MCF 10A (cell line): ENCODE results near the gene RNF11. TPM values are rescaled to one million over a fixed set of nuclear protein-coding genes. Genes with fewer than 3 reads are reported as not detected.

Source experiments
- BruUV-seq: library from RNA; stranded (reverse); fragments of 400-500 nt; replicated peaks from 2 replicates; lab custom pipeline; 2021; lab: Mats Ljungman, UMichigan
- CTCF ChIA-PET: fragments of 300-600 bp; sonication (Branson Sonifier 250); formaldehyde crosslinking; extraction: SDS; loops from one replicate; lab custom pipeline; 2021; ENCODE audit warnings: antibody characterized with exemption, inconsistent platforms; lab: Yijun Ruan, JAX
- POLR2A ChIA-PET: fragments of 300-600, 350-650 bp; sonication (Branson Sonifier 250); formaldehyde crosslinking; extraction: SDS; loops from one replicate; lab custom pipeline; 2020; ENCODE audit warnings: antibody characterized with exemption, inconsistent platforms; lab: Yijun Ruan, JAX
- DNase-seq: peaks from one replicate; pipeline ENCODE4 v3.0.0-alpha.2; 2018; ENCODE audit not compliant: unreplicated experiment
- H3K27ac Mint-ChIP-seq: one replicate; pipeline ENCODE4 v1.8.0; 2022; ENCODE audit warnings: mild to moderate bottlenecking, low read depth, mixed read lengths; ENCODE audit not compliant: unreplicated experiment
- H3K27me3 Mint-ChIP-seq: one replicate; pipeline ENCODE4 v1.8.0; 2022; ENCODE audit warnings: mixed read lengths; ENCODE audit not compliant: insufficient read depth, unreplicated experiment
- H3K36me3 Mint-ChIP-seq: one replicate; pipeline ENCODE4 v1.8.0; 2022; ENCODE audit warnings: mild to moderate bottlenecking, moderate library complexity, mixed read lengths; ENCODE audit not compliant: insufficient read depth, unreplicated experiment
- H3K4me1 Mint-ChIP-seq: one replicate; pipeline ENCODE4 v1.8.0; 2022; ENCODE audit warnings: mixed read lengths; ENCODE audit not compliant: insufficient read depth, unreplicated experiment
- H3K4me3 Mint-ChIP-seq: one replicate; pipeline ENCODE4 v1.8.0; 2022; ENCODE audit warnings: mild to moderate bottlenecking, moderate library complexity, mixed read lengths; ENCODE audit not compliant: unreplicated experiment
- H3K9me3 Mint-ChIP-seq: one replicate; pipeline ENCODE4 v1.8.0; 2022; ENCODE audit warnings: mixed read lengths; ENCODE audit not compliant: unreplicated experiment
- intact Hi-C: fragments of 100-400 bp; cut with micrococcal nuclease; formaldehyde crosslinking; loops from 2 replicates; pipeline ENCODE4 v1.14.1; 2022
- total RNA-seq: library from RNA; stranded (reverse); gene quantifications from 2 replicates; pipeline ENCODE4 v1.2.3, GENCODE V29; 2022
- TF ChIP-seq, protein P1 (sequence below): fragments of 200-600 bp; IDR thresholded peaks from one replicate; pipeline ENCODE4 v1.8.0; 2022; ENCODE audit warnings: antibody characterized with exemption, mild to moderate bottlenecking; ENCODE audit not compliant: unreplicated experiment

The RNF11 gene
- total RNA-seq, 1 experiment from 2014 or later: 73.1 TPM

DNA sequence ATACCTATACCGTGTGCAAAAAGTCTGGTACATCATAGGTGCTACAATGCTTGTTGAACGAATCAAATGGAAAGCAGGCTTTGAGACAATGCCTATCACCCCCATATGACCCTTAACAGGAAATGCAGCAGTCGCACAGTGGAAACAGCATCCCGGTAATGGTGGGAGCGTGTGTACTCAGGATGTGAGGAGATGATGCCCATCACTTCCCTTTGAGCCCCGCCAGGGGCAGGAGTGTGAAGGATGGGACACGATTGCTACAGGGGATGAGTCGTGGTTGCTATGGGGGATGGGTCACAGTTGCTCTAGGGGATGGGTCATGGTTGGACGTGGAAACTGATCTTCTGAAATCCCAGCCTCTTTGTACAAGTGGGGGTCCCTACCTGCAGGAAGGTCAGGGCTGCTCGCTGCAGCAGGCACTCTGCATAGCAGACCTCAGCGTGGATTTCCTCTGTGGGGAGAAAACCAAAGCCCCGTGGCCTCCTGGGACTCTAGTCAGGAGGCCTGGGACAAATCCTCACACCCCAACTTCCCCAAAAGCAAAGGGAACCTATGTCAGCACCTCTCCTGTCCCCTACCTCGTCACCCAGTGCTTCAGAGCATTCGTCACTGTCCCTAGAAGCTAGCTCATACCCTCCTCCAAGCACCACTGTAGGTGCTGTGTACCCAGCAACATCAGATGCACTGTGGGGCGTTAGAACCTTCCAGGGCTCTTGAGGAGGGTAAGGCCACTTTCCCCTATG, 75.0 kb downstream of the RNF11 start:
- Mint-ChIP-seq H3K27me3 (no peaks in the 10 kb centered on the region), H3K9me3 (no peaks in the 10 kb centered on the region), H3K4me1 (peaks cover 17% of the 10 kb centered on the region), H3K36me3 (no peaks in the 10 kb centered on the region), H3K4me3 (no peak overlapping the region), H3K27ac (no peak overlapping the region)
- ChIA-PET CTCF (interaction anchor here (1.0 to 3.1 kb wide), 2 partner anchors 14 to 15 kb away, joined by 3 to 22 read pairs; no protein-coding TSS in a partner anchor), POLR2A (no interaction called here)
- BruUV-seq: no TSS peak
- no peak for DNase-seq
- TF ChIP-seq, protein P1, sequence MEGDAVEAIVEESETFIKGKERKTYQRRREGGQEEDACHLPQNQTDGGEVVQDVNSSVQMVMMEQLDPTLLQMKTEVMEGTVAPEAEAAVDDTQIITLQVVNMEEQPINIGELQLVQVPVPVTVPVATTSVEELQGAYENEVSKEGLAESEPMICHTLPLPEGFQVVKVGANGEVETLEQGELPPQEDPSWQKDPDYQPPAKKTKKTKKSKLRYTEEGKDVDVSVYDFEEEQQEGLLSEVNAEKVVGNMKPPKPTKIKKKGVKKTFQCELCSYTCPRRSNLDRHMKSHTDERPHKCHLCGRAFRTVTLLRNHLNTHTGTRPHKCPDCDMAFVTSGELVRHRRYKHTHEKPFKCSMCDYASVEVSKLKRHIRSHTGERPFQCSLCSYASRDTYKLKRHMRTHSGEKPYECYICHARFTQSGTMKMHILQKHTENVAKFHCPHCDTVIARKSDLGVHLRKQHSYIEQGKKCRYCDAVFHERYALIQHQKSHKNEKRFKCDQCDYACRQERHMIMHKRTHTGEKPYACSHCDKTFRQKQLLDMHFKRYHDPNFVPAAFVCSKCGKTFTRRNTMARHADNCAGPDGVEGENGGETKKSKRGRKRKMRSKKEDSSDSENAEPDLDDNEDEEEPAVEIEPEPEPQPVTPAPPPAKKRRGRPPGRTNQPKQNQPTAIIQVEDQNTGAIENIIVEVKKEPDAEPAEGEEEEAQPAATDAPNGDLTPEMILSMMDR: no peak
- intact Hi-C loops: no loop called here

DNA sequence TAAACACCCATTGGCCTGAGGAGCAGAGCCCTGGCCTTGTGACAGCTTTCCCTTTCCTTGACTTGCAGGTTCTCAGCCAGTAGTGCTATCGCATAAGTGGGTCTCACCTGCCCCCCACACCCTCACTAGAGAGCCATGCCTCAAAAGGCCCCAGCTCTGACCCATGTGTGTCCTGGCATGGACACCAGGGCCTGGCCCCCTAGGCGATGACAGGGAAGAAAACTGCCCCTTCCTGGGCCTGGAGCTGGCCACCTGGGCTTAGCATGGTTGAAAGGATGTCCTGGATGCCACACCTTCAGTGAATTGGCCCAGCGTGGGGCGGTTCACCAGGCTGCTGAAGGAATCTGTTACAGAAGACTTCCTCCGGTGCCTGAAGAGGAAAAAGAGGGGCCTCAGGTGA, 75.8 kb downstream of the RNF11 start:
- no peak overlapping the region for H3K4me3 Mint-ChIP-seq
- intact Hi-C loops: no loop called here
- no peak overlapping the region for H3K27ac Mint-ChIP-seq
- H3K36me3 Mint-ChIP-seq: no peaks in the 10 kb centered on the region
- TF ChIP-seq, protein P1: no peak
- CTCF ChIA-PET: interaction anchor here (1.6 to 3.1 kb wide), 2 partner anchors 15 to 121 kb away, joined by 4 to 22 read pairs; no protein-coding TSS in a partner anchor
- no TSS peak for BruUV-seq
- no peak for DNase-seq
- no peaks in the 10 kb centered on the region for H3K27me3 Mint-ChIP-seq
- POLR2A ChIA-PET: no interaction called here
- H3K9me3 Mint-ChIP-seq: no peaks in the 10 kb centered on the region
- peaks cover 17% of the 10 kb centered on the region for H3K4me1 Mint-ChIP-seq

DNA sequence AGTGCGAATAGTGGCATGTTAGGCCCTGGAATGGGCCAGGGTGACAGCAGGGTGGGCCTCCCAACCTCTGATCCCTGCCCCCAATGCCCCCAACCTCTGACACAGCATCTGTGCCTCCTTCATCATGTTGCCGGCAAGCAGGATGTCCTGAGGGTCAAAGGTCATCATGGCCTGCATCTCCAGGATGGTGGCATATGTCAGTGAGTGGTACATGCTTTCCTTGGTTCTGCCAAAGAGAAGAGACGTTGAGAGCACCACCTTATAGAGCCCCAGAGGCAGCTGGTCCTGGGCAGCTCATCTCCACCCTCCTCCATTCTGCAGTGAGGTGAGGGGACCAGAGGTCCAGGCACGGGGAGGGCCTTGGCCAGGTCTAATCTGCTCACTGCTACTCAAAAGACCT, 76.6 kb downstream of the RNF11 start:
- Mint-ChIP-seq H3K27ac (no peak overlapping the region), H3K9me3 (no peaks in the 10 kb centered on the region), H3K27me3 (no peaks in the 10 kb centered on the region), H3K36me3 (no peaks in the 10 kb centered on the region), H3K4me3 (no peak overlapping the region), H3K4me1 (peaks cover 17% of the 10 kb centered on the region)
- intact Hi-C loops: no loop called here
- BruUV-seq: no TSS peak
- DNase-seq: no peak
- ChIA-PET CTCF (interaction anchor here (0.5 to 3.1 kb wide), 5 partner anchors 10 to 122 kb away, joined by 3 to 22 read pairs (median 4); no protein-coding TSS in a partner anchor), POLR2A (interaction anchor here (0.7 kb wide), 1 partner anchor 133 kb away, joined by 3 read pairs; no protein-coding TSS in a partner anchor)
- TF ChIP-seq, protein P1: no peak

DNA sequence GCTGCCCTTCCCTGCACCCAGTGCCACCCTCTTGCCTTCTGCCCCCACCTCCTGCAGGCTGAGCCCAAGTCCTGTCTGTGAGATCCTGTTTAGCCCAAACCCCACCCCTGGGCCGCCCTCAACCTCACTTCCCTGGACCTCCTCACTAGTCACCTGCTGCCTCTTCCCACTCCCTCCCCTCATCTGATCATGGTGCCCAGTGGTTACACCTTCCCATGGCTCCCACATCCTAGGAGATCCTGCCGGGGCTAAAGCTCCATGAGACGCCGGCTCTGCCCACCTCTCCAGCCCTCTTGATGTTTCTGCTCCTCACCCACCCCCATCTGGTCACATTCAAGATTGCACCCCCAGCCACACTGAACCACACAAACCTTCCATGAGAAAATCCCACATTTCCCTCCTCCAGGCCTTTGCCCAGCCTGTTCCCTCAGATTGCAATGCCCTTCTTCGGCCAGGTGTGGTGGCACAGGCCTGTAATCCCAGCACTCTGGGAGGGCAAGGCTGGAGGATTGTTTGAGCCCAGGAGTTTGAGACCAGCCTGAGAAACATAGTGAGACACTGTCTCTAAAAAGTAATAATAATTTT, 77.3 kb downstream of the RNF11 start:
- Mint-ChIP-seq H3K9me3 (no peaks in the 10 kb centered on the region), H3K36me3 (no peaks in the 10 kb centered on the region), H3K27me3 (no peaks in the 10 kb centered on the region), H3K4me3 (no peak overlapping the region), H3K27ac (peak overlapping the region; percentile 6), H3K4me1 (peaks cover 17% of the 10 kb centered on the region)
- intact Hi-C loops: no loop called here
- POLR2A ChIA-PET: interaction anchor here (0.7 kb wide), 1 partner anchor 49 kb away, joined by 3 read pairs; no protein-coding TSS in a partner anchor
- TF ChIP-seq, protein P1: no peak
- CTCF ChIA-PET: interaction anchor here (1.5 to 3.1 kb wide), 3 partner anchors 17 to 122 kb away, joined by 3 to 22 read pairs (median 4); no protein-coding TSS in a partner anchor
- BruUV-seq: no TSS peak
- peak; percentile 39 for DNase-seq
